CD1c-positive myeloid dendritic cell (primary cell): ENCODE measurements around the gene KMT2D.

Source experiments
- DNase-seq: peaks from one replicate; pipeline ENCODE4 v3.0.0-alpha.2; 2016; ENCODE audit errors: extremely low spot score

The KMT2D gene

DNA sequence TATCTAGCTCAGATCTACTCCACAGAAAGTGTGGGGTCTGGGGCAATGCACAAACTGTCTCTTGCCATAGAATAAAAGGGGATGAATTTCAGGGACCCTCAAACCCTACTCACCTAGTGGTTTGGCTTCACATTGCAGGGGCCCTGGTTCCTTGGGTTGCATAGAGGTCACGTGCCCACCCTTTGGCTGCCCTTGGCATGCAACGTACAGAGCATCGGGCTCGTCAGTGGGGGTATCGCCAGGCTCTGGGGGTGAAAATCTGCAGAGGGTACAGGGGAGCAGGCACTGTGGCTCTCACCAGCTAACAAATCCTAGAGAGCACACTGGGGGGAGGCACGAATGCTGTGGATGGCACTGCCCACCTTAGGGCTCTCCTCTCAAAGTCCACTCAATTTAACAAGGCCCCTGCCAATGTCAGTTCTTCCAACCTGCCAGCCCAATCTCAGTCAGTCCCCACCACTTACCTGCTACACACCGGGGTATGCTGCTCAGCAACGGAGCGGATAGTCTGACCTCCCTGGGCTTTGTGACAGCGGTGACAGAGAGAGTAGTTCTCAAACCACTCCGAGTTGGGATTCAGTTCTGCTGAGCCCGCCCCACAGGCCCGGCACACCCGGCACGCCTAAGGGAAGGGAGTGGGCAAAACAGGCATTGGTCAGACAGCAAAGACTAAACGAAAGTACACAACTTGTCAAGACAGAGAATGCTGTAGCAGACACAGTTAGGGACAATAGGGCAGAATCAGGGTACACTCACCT is 8.0 kb downstream of the KMT2D start:
- no peak for DNase-seq

DNA sequence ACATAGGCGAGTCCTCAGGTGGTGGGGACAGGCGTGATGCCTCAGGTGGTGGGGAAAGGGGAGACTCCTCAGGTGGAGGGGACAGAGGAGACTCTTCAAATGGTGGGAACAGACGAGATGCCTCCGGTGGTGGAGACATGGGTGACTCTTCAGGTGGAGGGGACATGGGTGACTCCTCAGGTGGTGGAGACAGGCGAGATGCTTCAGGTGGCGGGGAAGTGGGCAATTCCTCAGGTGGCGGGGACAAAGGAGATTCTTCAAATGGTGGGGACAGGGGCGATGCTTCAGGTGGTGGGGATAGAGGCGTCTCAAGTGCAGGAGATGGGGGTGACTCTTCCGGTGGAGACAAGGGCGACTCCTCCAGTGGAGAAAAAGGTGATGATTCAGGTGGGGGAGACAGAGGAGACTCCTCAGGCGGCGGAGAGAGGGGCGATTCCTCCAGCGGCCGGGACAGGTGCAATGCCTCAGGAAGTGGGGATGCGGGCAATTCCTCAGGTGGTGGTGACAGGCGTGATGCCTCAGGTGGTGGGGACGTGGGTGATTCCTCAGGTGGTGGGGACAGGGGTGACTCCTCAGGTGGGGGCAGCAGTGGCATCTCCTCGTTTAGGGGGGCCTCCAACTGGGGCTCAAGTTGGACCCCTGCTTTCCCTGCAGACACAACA is 8.7 kb downstream of the KMT2D start:
- DNase-seq, result no peak

DNA sequence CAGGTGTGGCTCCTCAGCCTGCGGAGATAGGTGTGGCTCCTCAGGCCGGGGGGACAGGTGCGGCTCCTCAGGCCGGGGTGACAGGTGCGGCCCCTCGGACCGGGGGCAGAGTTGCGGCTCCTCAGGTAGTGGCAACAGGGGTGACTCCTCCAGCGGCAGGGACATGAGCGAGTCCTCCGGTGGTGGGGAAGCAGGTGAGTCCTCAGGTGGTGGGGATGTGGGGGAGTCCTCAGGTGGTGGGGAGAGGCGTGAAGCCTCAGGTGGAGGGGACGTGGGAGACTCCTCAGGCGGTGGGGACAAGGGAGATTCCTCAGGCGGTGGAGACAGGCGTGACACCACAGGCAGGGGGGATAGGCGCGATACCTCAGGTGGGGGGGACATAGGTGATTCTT is 9.2 kb downstream of the KMT2D start:
- no peak for DNase-seq

DNA sequence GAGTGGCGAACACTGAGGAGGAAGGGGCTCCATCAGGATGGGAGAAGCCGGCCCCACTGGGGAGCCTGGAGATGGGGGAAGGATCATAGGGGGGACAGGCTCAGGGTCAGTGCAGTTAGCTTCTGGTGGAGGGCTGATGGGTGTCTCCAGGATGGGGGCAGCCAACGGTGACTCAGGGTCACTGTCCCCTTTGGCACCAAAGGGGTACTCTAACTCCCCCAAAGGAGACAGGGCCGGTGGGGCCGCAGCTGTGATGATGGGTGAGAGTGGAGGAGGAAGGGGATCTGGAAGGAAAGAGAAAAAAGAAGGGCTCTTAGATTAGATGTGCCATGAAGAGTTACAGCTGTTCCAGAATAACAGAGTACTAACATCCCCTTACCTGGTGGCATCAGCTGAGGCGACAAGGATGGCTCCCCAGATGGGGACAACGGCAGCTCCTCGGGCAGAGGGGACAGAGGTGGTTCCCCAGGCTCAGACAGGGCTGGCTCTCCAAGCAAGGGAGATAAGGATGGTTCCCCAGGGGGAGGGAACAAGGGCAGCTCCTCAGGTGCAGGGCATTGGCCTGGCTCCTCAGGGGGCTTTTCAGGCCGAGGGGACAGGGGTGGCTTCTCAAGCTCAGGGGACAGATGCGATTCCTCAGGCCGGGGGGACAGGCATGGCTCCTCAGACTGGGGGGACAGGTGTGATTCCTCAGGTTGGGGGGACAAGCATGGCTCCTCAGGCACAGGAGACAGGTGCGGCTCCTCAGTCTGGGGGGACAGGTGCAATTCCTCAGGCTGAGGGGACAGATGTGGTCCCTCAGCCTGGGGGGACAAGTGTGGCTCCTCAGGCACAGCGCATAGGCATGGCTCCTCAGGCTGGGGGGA is 9.9 kb downstream of the KMT2D start:
- no peak for DNase-seq

DNA sequence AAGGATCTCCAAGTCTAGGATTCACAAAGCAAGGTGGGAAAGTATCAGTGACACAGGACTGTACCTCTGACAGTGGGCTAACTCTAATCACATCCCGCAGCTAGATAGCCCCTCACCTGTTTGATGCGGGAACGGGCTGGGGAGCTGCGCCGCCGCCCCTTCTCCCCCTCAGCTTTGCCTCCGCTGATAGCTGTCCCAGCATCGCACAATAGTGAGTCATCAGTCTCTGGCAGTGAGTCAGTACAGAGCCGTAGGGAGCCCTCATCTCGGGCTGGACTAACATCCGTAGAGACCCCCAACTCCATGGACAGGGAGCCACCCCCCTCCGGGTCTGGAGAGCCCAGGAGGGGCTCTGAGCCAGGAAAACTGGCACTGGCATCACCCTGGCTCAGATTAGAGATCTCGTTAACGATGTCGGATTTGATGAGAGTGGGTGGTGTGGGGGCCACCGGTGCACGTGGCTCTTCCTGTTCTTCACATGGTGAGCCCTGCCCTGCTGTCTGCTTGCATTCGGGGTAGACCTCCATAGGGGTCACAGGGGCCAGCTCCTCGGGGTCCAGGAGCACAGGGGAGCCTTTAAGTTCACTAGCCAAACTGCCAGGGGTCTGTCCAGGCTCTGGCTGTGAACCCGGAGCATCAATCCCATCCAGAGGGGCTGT is 10.9 kb downstream of the KMT2D start:
- no peak for DNase-seq

DNA sequence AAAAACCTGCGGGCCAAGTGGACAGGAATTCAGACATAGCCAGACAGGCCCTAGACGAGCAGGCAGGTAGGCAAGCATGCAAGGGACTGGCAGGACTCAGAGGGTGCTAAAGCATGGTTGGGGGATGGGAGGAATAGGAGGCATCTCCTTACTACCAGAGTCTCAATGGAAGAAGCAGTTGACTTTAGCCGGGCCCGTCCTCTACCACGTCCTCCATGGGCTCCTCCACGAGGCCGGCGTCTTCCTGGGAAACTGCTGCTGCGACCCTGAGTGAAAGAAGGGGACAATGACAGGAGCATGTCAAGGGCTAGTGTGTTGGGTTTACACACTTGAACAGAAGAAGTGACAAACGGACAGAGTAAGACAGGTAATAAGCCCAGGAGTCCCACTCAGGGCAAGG is 11.6 kb downstream of the KMT2D start:
- DNase-seq, result no peak

DNA sequence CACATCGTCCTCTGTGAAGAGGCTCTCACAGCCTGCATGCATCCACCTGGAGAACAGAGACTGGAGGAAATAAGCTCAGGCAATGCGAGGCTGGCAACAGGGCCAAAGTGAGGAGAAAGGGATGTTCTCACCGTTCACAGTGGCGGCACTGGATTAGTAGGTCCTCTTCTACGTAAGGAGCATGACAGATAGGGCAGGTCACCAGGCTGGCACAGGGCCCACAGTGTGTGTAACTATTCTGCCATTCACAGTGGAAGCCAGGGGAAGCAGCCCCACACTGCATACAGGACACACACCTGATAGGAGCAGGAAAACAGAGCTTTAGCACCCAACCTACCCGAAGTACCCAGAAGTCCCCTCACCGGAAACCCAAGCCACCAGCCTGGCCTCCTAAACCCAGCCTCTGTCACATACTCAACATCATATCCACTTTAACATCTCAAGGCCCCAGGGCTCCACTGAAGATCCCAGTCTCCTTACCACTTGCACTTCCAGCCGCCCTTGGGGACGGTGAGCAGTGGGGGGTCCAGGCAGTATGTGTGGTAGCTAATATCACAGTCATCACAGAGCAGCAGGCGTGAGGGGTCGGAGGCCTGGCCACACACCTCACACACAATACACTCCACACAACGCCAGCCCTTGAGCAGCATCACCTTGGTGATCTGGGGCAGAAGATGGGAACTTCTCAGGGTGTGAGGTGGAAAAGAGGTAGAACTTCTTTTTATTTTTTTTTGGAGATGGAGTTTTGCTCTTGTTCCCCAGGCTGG is 14.3 kb downstream of the KMT2D start:
- no peak for DNase-seq

DNA sequence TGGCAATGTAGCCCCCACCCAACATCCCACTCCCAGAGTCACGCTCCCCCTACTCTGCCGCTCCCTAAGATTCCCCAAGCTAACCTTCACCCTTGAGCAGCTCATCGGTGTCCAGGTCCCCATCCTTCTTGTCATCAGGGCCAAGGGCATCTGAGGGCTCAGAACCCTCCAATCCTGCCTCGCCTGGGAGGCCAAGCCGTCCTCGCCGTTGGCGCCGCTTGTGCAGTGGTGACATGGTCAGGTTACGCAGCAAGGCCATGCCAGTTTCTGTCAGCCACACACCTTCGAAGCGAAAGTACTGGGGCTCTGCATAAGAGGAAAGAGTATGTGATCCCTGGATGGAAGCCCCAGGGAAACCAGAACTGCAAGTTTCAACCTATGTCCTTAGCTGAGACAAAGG is 15.9 kb downstream of the KMT2D start:
- DNase-seq, result no peak

DNA sequence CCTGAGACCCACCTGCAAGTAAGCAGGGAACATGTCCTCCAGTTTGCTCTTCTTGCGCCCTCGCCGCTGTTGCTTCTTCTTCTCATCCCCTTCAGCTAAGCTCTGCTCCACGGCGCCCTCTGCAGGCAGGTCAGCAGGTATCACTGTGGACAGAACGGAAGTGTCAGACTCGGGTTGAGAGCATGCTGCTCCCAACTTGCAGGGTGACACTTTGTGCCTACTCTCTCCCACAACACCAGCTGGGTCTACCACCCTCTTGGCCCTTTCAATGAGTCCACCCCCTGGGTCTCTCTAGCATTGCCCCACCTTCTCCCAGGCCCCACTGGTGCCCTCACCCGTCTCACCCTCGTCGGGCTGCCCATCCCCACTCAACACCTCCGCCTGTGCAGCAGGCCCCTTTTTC is 16.7 kb downstream of the KMT2D start:
- peak; percentile 68 for DNase-seq

DNA sequence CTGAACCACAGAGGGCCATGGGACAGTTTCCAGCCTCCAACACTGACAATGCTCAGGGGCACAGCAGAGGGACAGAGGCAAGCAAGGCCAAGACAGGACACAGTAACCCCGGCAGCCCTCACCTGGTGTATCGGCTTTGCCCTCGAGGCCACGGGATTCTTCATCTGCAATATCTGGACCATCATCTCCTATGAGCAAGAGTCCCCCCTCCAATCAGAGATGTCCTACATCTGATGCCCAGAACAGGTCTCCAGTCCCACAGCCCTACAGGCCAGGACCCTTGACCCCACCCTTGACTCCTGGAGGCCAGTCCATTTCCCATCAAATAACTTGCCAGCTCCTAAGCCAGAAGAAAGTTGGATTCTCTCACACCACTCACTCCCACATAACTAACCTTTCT is 17.4 kb downstream of the KMT2D start:
- no peak for DNase-seq

DNA sequence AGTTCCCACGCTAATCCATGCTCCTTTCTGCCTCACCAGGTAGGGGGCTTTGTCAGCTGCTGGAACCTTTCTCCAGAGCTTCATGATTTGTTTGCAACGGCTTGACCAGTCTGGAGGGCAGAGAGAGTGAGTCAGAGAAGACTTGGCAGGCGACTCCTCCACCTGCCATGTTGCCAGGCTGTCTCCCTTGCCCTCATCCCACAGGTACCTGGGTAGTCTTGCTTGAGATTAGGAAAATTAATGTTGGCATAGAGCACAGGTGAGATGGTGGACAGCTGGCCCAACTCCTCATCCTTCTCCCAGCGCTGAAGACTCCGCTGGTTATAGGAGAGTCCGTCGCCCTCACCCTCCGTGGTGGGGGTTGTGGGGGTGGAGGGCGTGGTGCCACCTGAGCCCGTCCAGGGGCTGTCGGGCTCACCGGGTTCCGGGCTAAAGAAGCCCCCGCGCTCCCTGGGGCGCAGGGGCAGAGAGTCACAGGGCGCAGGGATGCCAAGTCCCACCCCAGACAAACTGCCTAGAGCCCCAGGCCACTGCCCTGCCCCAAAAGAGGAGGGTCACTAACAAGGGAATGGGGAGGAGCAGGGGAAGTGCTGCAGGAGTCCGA is 18.6 kb downstream of the KMT2D start:
- no peak for DNase-seq

DNA sequence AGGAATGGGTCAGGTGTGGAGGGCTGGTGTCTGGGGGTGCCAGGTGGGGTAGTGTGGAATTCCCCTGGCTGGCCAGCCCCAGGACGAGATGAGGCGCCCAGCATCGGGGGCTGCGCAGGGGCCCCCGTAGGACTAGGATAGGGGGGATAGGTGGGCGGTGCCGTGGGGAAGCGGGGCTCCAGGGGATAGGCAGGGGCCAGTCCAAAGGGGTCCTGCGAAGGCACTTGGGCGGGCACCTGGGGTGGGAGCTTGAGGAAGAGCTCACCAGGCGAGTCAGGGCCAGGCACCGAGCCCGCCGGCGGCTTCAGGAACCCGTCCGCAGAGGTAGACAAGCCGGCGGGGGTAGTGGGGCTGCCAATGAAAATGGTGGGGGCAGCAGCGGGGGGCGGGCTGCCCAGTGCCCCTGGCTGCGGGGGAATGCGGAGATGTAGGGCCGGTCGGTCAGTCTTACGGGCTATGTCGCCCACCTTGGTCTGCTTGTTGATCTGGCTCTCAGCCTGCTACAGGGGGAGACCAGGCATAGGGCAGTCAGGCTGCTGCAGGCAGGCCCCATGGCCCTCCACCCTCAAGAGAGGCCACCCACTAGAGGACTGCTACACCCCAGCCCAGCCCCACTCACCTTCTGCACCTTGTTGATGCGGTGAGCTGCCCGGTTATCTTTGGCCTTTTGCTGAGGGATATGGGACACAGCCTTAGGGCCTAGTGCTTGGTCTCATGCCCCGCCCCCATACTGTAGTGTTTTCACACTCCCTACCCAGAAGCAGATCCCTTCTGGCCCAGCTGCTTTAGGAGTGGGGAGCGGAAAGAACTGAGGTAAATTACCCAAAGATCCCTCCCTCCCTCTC is 19.3 kb downstream of the KMT2D start:
- no peak for DNase-seq

DNA sequence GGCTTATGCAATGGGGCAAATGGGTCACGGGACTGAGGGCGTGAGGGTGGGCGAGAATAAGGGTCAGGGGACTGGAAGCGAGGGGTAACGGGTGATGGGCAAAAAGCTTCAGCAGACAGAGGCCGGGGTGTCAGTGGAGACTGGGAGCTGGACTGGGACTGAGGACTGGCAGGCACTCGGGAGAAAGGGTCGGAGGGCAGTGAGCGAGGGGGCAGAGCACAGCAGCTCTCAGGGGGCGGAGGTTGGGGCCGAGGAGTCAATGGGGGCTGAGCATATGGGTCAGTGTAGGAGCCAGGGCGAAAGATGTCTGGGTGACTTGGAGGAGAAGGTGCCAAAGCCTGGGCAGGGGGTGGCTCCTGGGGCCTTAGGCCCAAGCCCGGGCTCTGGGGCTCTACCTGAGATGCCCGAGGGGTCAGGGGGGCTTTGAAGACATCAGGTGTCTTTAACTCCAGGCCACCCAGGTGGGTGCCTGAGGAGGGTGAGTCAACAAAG is 20.2 kb downstream of the KMT2D start:
- no peak for DNase-seq

DNA sequence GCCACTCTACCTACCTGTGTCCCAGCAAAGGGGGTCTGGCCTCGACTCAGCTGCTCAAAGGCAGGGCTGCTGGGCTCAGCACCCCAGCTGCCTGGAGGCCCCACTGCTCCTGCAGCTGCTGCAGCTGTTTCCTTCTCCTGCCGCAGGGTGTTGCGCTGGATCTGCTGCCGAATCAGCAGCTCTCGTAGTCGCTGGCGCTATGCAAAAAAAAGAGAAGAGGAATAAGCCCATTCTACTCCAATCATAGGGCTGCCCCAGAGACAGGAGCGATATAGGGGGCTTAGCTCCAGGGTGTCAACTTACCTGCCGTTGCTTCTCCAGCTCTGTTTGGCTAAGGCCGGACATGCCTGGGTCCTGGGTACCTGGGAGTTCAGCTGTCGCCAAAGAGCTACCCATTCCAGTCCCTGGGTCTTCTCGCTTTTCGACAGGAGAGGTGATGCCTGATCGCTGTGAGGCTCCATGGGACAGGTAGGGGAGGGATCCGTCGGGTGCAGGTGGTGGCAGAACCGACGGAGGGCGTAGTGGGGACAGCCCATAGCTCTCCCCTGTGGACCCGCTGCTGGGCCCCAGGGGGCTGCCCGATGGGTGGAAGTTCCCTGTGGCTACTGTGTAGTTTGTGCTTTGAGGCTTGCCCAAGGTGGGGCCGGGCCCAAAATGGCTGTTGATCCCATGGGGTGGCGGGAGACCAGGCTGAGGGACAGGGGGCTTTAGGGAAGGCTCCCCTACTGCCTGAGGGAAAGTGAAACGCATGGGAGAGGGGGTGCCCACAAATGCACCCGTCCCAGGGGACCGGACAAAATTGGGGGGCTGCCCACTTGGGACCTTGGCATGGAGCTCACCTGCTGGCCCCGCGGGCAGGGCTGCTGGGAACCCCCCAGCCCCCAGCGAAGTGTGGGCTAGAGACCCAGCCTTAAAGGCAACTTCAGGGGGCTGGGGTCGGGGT is 20.9 kb downstream of the KMT2D start:
- DNase-seq, result no peak

DNA sequence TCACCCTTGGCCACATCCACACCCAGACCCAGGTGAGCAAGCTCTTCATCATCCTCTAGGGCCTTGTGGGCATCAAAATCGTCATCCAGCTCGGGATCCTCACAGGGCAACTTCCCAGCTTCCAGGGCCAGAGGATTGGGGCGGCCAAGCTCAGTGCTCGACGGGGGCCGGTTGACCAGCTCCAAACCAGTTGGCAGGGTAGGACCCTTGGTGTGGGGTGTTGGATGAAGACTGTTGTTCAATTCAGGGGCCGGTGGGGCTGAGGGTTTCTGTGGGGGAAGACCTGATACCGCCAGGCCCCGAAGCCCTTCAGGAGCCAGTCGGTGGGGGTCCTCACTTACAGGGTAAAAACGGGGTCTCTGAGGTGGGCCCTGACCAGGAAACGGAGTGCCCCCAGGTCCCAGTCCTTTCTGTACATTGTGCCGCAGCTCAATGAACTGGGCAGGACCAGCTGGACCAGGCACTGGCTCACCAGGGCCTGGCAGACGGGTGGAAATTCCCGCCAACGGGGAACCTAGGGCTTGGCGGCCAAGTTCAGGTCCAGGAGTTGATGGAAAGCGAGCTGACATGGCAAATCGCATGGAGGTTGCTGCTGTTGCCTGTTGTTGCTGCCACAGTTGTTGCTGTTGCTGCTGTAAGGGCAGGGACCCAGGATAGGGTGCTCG is 22.2 kb downstream of the KMT2D start:
- DNase-seq, result no peak

DNA sequence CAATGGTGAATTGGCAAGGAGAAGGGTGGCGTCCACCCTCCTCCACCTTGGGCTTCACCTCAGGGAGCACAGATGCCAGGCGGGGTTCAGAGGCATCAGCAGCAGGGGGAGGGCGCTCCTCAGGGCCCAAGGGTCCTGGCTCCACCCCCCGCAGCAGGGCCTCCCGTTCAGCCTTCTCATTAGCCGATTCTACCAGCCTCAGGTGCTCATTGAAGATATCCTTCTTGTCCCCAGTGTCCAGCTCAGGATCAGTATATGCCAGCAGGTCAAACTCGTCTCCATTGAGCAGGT is 22.7 kb downstream of the KMT2D start:
- no peak for DNase-seq

DNA sequence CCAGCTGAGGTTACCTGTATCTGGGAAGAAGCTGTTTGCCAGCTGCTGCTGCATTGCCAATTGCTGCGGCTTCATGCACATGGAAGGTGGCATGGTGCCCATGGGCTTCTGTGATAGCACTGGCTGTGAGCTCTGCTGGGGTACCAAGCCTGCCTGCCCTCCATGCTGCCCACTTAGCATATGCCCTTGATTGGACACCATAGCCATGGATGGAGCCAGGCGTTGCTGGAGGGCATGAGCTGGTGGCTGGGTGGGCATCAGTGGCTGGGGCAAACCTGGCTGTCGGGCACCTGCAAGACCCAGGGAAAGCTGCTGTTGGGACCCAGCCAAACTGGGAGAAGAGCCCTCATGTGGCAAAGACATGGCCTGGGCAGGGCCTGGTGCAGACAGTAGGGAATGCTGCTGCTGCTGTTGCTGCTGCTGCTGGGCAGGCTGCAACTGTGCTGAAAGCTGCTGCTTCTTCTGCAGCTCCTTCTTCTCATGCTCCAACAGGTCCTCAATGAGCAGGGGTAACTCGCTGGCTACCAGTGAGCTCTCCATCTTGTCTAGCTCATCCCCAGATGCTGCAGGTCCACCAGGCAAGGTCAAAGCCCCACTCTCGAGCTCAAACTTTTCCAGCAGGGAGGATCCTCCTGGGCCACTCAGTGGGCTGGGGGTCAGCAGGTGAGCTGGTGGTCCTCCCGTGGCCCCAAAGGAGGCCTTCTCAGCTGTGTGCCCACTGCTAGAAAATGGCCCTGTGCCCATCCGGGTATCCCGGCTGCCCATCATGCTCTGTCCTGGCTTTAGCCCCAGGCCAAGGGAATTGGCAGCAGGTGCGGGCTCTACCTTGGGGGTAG is 23.3 kb downstream of the KMT2D start:
- DNase-seq, result no peak

DNA sequence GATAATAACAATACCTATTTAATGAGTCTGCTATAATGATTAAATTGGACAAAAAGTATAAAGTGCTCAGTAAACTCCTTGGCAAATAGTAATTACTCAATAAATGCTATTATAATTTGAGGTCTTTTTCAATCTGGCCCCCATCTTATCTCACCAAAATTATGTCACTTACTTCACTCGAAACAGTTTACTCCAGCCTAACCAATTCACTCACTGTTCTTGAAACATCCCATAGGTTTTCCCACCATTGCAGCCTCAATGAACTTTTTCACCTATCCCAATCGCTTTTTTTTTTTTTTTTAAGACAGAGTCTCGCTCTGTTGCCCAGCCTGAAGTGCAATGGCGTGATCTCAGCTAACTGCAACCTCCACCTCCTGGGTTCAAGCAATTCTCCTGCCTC is 24.6 kb downstream of the KMT2D start:
- DNase-seq, result no peak
